A549 (cell line): Measurements from ENCODE around the gene CSTPP1. TPM values are rescaled to one million over a fixed set of nuclear protein-coding genes. Genes with fewer than 3 reads are reported as not detected.
"Not testable (repeated sequence)": the region's sequence is repeated elsewhere in the genome, so short reads cannot be mapped to it uniquely, and the experiment has no call there.

Experiments
- ATAC-seq, 2 experiments: fragments of 200-7000 bp in 1 of 2; fragments of >200 bp in 1 of 2; cut with Nextera tagmentation in 1 of 2; cut with Tn5 transposase in 1 of 2; 3 replicates each; pipeline versions ENCODE4 v1.8.0 to v1.9.1; 2018 to 2020; ENCODE audit warnings: mild to moderate bottlenecking in 1 of 2, moderate library complexity in 1 of 2
- CTCF ChIA-PET: fragments of 300-600 bp; sonication (Branson Sonifier 250); formaldehyde crosslinking; extraction: SDS; loops from one replicate; lab custom pipeline; 2021; ENCODE audit warnings: antibody characterized with exemption, inconsistent platforms; lab: Yijun Ruan, JAX
- POLR2A ChIA-PET: fragments of 350-600 bp; formaldehyde crosslinking; extraction: SDS; loops from one replicate; lab custom pipeline; 2021; ENCODE audit warnings: antibody characterized with exemption, inconsistent platforms; lab: Yijun Ruan, JAX
- DNase-seq, 2 experiments: peaks; one replicate each; pipeline versions ENCODE4 v3.0.0 to v3.0.0-alpha.2; 2011 to 2016; ENCODE audit warnings: low read depth in 1 of 2, low spot score in 1 of 2
- FAIRE-seq: peaks from 2 replicates; lab custom pipeline; 2011; peaks lifted over from hg19 to GRCh38; lab: Jason Lieb, UNC
- H3K27ac ChIP-seq, 2 experiments: fragments of >200 bp; sonication (Bioruptor Twin); formaldehyde crosslinking; 3 replicates each; pipeline ENCODE4 v1.5.1; 2016 to 2017
- H3K4me1 ChIP-seq: fragments of >200 bp; sonication (Bioruptor Twin); formaldehyde crosslinking; 3 replicates; pipeline ENCODE4 v1.6.1; 2016
- H3K4me2 ChIP-seq: fragments of >200 bp; sonication (Bioruptor Twin); formaldehyde crosslinking; 3 replicates; pipeline ENCODE4 v1.6.1; 2016
- H3K4me3 ChIP-seq: fragments of >200 bp; sonication (Bioruptor Twin); formaldehyde crosslinking; 3 replicates; pipeline ENCODE4 v1.5.1; 2016
- H3K9me3 ChIP-seq: fragments of >200 bp; sonication (Bioruptor Twin); formaldehyde crosslinking; 3 replicates; pipeline ENCODE4 v1.6.1; 2016
- BCL3 ChIP-seq: fragments of >200 bp; sonication (Bioruptor Twin); formaldehyde crosslinking; IDR thresholded peaks from 3 replicates; pipeline ENCODE4 v1.6.1; 2016
- CBX8 ChIP-seq: fragments of 200-600 bp; sonication (generic); IDR thresholded peaks from 2 replicates; pipeline ENCODE4 v1.6.1; 2016
- EHF ChIP-seq: fragments of 250-450 bp; sonication (Bioruptor Pico); IDR thresholded peaks from 2 replicates; pipeline ENCODE4 v1.5.0; 2020; ENCODE audit warnings: mild to moderate bottlenecking
- EHMT2 ChIP-seq: fragments of 200-600 bp; sonication (generic); IDR thresholded peaks from 2 replicates; pipeline ENCODE4 v1.6.1; 2016; ENCODE audit warnings: antibody characterized with exemption, low read depth, mild to moderate bottlenecking, moderate library complexity
- EP300 ChIP-seq, 2 experiments: fragments of >200 bp; sonication (Bioruptor Twin); formaldehyde crosslinking; IDR thresholded peaks; 2 replicates in 1 of 2; 3 replicates in 1 of 2; pipeline ENCODE4 v1.6.1; 2016 to 2017
- GATA3 ChIP-seq: IDR thresholded peaks from 2 replicates; pipeline ENCODE4 v1.6.1; 2012; ENCODE audit warnings: borderline replicate concordance
- HDAC2 ChIP-seq: fragments of 200-600 bp; sonication (generic); IDR thresholded peaks from 2 replicates; pipeline ENCODE4 v1.6.1; 2016
- HMGXB4 ChIP-seq: fragments of 250-450 bp; sonication (Bioruptor Pico); IDR thresholded peaks from 2 replicates; pipeline ENCODE4 v1.5.0; 2021; ENCODE audit warnings: mild to moderate bottlenecking, moderate library complexity, borderline replicate concordance
- HOXB5 ChIP-seq: fragments of 250-450 bp; sonication (Bioruptor Pico); IDR thresholded peaks from 2 replicates; pipeline ENCODE4 v1.5.0; 2020; ENCODE audit warnings: mild to moderate bottlenecking, moderate library complexity
- JUN ChIP-seq, 2 experiments: fragments of >200 bp; sonication (Bioruptor Twin); formaldehyde crosslinking; IDR thresholded peaks; 2 replicates in 1 of 2; 3 replicates in 1 of 2; pipeline ENCODE4 v1.6.1; 2016 to 2017
- JUNB ChIP-seq: fragments of >200 bp; sonication (Bioruptor Twin); formaldehyde crosslinking; IDR thresholded peaks from 2 replicates; pipeline ENCODE4 v1.6.1; 2016
- KDM1A ChIP-seq: fragments of 200-600 bp; sonication (generic); IDR thresholded peaks from 2 replicates; pipeline ENCODE4 v1.6.1; 2016; ENCODE audit warnings: low read depth, mild to moderate bottlenecking
- KDM5A ChIP-seq: fragments of 200-600 bp; sonication (generic); IDR thresholded peaks from 2 replicates; pipeline ENCODE4 v1.6.1; 2016; ENCODE audit warnings: antibody characterized with exemption, mild to moderate bottlenecking
- MAZ ChIP-seq: fragments of 150-350 bp; IDR thresholded peaks from 2 replicates; pipeline ENCODE4 v1.6.1; 2014; ENCODE audit warnings: antibody characterized with exemption, low read depth, low read length, borderline replicate concordance
- POLR2AphosphoS2 ChIP-seq: conservative IDR thresholded peaks from 2 replicates; pipeline ENCODE4 v1.6.1; 2012; ENCODE audit warnings: low read length, improper control_type of control experiment, inconsistent platforms
- REST ChIP-seq: fragments of 200-600 bp; sonication (generic); IDR thresholded peaks from 2 replicates; pipeline ENCODE4 v1.6.1; 2016; ENCODE audit warnings: antibody characterized with exemption, mild to moderate bottlenecking, moderate library complexity
- RNF2 ChIP-seq: fragments of 200-600 bp; sonication (generic); IDR thresholded peaks from 2 replicates; pipeline ENCODE4 v1.6.1; 2016; ENCODE audit warnings: low read depth, mild to moderate bottlenecking, antibody characterized with exemption, moderate library complexity, borderline replicate concordance
- SREBF2 ChIP-seq: fragments of 450-650 bp; IDR thresholded peaks from 2 replicates; pipeline ENCODE4 v1.6.1; 2014; ENCODE audit warnings: mild to moderate bottlenecking, moderate library complexity
- WGBS: methylation state at CpG from one replicate; pipeline ENCODE4 v1.1.6; 2017; ENCODE audit errors: missing lambda C conversion rate; 5-methylcytosine and 5-hydroxymethylcytosine counted together
- polyA plus RNA-seq, 4 experiments: library from polyadenylated mRNA; depleted of rRNA in 3 of 4; stranded (reverse); fragments of >200 nt; fragmentation: RNase III in 1 of 4; extraction: RNeasy Plus Mini Kit Qiagen cat#74134 plus additional on column Dnase treatment in 1 of 4; gene quantifications; 2 replicates in 3 of 4; 3 replicates in 1 of 4; pipeline ENCODE4 v1.2.3, GENCODE V29; 2011 to 2017
- TF ChIP-seq, protein P1 (sequence below): fragments of 450-650 bp; IDR thresholded peaks from 2 replicates; pipeline ENCODE4 v1.6.1; 2014; ENCODE audit warnings: antibody characterized with exemption

The CSTPP1 gene
- polyA plus RNA-seq, 2 of the 4 experiments (the other 2 are of a cell fraction), result 31.5 to 34.5 TPM

- ATAC-seq, result no peak
Measured at GRCh38 chr11:47111318-47111804, 174.8 kb downstream of the CSTPP1 start.

DNA sequence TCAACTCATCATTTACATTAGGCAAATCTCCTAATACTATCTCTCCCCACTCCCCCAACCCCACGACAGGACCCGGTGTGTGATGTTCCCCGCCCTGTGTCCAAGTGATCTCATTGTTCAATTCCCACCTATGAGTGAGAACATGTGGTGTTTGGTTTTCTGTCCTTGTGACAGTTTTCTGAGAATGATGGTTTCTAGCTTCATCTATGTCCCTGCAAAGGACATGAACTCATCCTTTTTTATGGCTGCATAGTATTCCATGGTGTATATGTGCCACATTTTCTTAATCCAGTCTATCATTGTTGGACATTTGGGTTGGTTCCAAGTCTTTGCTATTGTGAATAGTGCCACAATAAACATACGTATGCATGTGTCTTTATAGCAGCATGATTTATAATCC, 176.4 kb downstream of the CSTPP1 start:
- WGBS, result 92% methylated on average over 4 of the region's 4 CpGs
- FAIRE-seq, H3K4me3 ChIP-seq, DNase-seq, H3K9me3 ChIP-seq, ATAC-seq, H3K27ac ChIP-seq, H3K4me1 ChIP-seq, POLR2A ChIA-PET, H3K4me2 ChIP-seq: not testable (repeated sequence)
- CTCF ChIA-PET, result interaction anchor here (0.5 kb wide), 1 partner anchor 31 kb away, joined by 6 read pairs; no protein-coding TSS in a partner anchor

More at GRCh38 chr11:47111318-47111804, 174.8 kb downstream of the CSTPP1 start:
- WGBS, result 91% methylated on average over 8 of the region's 8 CpGs
- FAIRE-seq (no peak), DNase-seq (no peak)
- TF ChIP-seq RNF2 (no peak), EHF (CRISPR knock-in tag) (no peak), HOXB5 (CRISPR knock-in tag) (no peak), MAZ (no peak)
- no peaks in the 10 kb centered on the region for H3K9me3 ChIP-seq
- H3K27ac ChIP-seq, result no peak overlapping the region
- POLR2A ChIA-PET, result no interaction called here
- no peak overlapping the region for H3K4me2 ChIP-seq
- H3K4me1 ChIP-seq, result no peaks in the 10 kb centered on the region
- no peak overlapping the region for H3K4me3 ChIP-seq
- CTCF ChIA-PET, result no interaction called here

GRCh38 chr11:47118958-47119688, 182.6 kb downstream of the CSTPP1 start:
- H3K4me2 ChIP-seq, H3K4me1 ChIP-seq, POLR2A ChIA-PET, H3K4me3 ChIP-seq, H3K9me3 ChIP-seq, ATAC-seq, H3K27ac ChIP-seq, DNase-seq, FAIRE-seq: not testable (repeated sequence)
- CTCF ChIA-PET, result interaction anchor here (0.7 to 4.3 kb wide), 4 partner anchors 34 to 153 kb away, joined by 3 to 10 read pairs (median 3); no protein-coding TSS in a partner anchor
- 84% methylated on average over 18 of the region's 20 CpGs for WGBS

GRCh38 chr11:47121056-47121455, 184.5 kb downstream of the CSTPP1 start:
- Histone ChIP-seq H3K4me2 (no peak overlapping the region), H3K4me3 (no peak overlapping the region), H3K9me3 (no peaks in the 10 kb centered on the region), H3K4me1 (no peaks in the 10 kb centered on the region), H3K27ac (no peak overlapping the region)
- ATAC-seq (no peak), DNase-seq (no peak), FAIRE-seq (no peak)
- WGBS, result 73% methylated on average over 2 of the region's 2 CpGs
- TF ChIP-seq, protein P1, sequence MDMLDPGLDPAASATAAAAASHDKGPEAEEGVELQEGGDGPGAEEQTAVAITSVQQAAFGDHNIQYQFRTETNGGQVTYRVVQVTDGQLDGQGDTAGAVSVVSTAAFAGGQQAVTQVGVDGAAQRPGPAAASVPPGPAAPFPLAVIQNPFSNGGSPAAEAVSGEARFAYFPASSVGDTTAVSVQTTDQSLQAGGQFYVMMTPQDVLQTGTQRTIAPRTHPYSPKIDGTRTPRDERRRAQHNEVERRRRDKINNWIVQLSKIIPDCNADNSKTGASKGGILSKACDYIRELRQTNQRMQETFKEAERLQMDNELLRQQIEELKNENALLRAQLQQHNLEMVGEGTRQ, result no peak
- TF ChIP-seq POLR2AphosphoS2 (no peak), REST (no peak), GATA3 (no peak), HDAC2 (no peak), JUN (IDR thresholded peaks at IDR 0.05) (no peak), BCL3 (no peak), CBX8 (no peak), EP300 (IDR thresholded peaks at IDR 0.05) (no peak), KDM1A (no peak), SREBF2 (no peak), HMGXB4 (CRISPR knock-in tag) (no peak), JUNB (no peak), EHMT2 (no peak), KDM5A (no peak)
- CTCF ChIA-PET, result interaction anchor here (4.3 kb wide), 1 partner anchor 32 kb away, joined by 10 read pairs; no protein-coding TSS in a partner anchor
- POLR2A ChIA-PET, result no interaction called here
